GM23338 (cell line): ENCODE data around the gene CTNNA1.

Experiments used
- CREB1 ChIP-seq: fragments of 250-450 bp; sonication (Bioruptor Pico); IDR thresholded peaks from 2 replicates; pipeline ENCODE4 v1.5.0; 2020; ENCODE audit warnings: low read depth, mild to moderate bottlenecking, moderate library complexity
- EZH2 ChIP-seq: fragments of 200-600 bp; sonication (generic); IDR thresholded peaks from one replicate; pipeline ENCODE4 v1.8.0; 2017; ENCODE audit warnings: antibody characterized with exemption, mild to moderate bottlenecking, low read depth; ENCODE audit not compliant: unreplicated experiment
- EZH2phosphoT487 ChIP-seq: fragments of 200-600 bp; sonication (generic); IDR thresholded peaks from one replicate; pipeline ENCODE4 v1.8.1; 2018; ENCODE audit warnings: antibody characterized with exemption; ENCODE audit not compliant: unreplicated experiment
- POLR2AphosphoS5 ChIP-seq: IDR thresholded peaks from 2 replicates; pipeline ENCODE4 v1.6.1; 2016; ENCODE audit warnings: antibody characterized with exemption, low read depth
- ZNF114 ChIP-seq: fragments of 250-450 bp; sonication (Bioruptor Pico); IDR thresholded peaks from 2 replicates; pipeline ENCODE4 v1.5.0; 2020; ENCODE audit warnings: mild to moderate bottlenecking, moderate library complexity
- ZNF331 ChIP-seq: fragments of 250-450 bp; sonication (Bioruptor Pico); IDR thresholded peaks from 2 replicates; pipeline ENCODE4 v1.5.0; 2020; ENCODE audit warnings: low read depth, mild to moderate bottlenecking, moderate library complexity
- TF ChIP-seq, protein P1 (sequence below), 2 experiments: fragments of 200-600 bp in 1 of 2; sonication (generic) in 1 of 2; conservative IDR thresholded peaks; 2 replicates each; pipeline versions ENCODE4 v1.5.1 to v1.6.1; 2016 to 2017; ENCODE audit warnings: antibody characterized with exemption in 2 of 2, low read depth in 2 of 2, mild to moderate bottlenecking in 2 of 2, moderate library complexity in 1 of 2
- TF ChIP-seq, protein P2 (sequence below): IDR thresholded peaks from one replicate; pipeline ENCODE4 v1.6.1; 2018; ENCODE audit warnings: antibody characterized with exemption; ENCODE audit not compliant: unreplicated experiment
- TF ChIP-seq, protein P3 (sequence below): IDR thresholded peaks from 2 replicates; pipeline ENCODE4 v1.6.1; 2016; ENCODE audit warnings: antibody characterized with exemption

DNA sequence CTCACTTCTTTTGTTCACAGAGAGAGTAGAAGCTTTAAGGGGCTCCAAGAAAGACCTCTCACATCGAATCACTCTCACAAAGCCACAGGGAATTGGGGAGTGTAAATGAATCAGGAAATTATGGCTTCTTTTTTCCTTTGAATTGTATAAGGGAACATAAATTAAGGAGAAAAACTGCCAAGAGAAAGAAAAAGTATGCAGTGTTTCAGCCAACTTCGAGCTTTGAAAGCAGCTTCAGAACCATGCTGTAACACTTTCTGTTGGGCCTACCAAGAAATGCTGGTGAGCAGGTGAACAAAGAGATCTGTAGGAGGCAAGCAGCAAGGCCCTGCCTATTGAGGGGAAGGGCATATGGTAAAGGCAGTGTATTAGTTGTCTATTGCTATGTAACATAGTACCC is 33.4 kb upstream of the CTNNA1 start:
- TF ChIP-seq, protein P1, sequence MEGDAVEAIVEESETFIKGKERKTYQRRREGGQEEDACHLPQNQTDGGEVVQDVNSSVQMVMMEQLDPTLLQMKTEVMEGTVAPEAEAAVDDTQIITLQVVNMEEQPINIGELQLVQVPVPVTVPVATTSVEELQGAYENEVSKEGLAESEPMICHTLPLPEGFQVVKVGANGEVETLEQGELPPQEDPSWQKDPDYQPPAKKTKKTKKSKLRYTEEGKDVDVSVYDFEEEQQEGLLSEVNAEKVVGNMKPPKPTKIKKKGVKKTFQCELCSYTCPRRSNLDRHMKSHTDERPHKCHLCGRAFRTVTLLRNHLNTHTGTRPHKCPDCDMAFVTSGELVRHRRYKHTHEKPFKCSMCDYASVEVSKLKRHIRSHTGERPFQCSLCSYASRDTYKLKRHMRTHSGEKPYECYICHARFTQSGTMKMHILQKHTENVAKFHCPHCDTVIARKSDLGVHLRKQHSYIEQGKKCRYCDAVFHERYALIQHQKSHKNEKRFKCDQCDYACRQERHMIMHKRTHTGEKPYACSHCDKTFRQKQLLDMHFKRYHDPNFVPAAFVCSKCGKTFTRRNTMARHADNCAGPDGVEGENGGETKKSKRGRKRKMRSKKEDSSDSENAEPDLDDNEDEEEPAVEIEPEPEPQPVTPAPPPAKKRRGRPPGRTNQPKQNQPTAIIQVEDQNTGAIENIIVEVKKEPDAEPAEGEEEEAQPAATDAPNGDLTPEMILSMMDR (conservative IDR thresholded peaks at IDR 0.05; ENCODE audit: low read depth in 2 of 2): no peak
- TF ChIP-seq EZH2 (no peak), EZH2phosphoT487 (no peak), POLR2AphosphoS5 (no peak), CREB1 (CRISPR knock-in tag) (no peak), ZNF331 (CRISPR knock-in tag) (no peak), ZNF114 (CRISPR knock-in tag) (no peak)
- TF ChIP-seq, protein P2, sequence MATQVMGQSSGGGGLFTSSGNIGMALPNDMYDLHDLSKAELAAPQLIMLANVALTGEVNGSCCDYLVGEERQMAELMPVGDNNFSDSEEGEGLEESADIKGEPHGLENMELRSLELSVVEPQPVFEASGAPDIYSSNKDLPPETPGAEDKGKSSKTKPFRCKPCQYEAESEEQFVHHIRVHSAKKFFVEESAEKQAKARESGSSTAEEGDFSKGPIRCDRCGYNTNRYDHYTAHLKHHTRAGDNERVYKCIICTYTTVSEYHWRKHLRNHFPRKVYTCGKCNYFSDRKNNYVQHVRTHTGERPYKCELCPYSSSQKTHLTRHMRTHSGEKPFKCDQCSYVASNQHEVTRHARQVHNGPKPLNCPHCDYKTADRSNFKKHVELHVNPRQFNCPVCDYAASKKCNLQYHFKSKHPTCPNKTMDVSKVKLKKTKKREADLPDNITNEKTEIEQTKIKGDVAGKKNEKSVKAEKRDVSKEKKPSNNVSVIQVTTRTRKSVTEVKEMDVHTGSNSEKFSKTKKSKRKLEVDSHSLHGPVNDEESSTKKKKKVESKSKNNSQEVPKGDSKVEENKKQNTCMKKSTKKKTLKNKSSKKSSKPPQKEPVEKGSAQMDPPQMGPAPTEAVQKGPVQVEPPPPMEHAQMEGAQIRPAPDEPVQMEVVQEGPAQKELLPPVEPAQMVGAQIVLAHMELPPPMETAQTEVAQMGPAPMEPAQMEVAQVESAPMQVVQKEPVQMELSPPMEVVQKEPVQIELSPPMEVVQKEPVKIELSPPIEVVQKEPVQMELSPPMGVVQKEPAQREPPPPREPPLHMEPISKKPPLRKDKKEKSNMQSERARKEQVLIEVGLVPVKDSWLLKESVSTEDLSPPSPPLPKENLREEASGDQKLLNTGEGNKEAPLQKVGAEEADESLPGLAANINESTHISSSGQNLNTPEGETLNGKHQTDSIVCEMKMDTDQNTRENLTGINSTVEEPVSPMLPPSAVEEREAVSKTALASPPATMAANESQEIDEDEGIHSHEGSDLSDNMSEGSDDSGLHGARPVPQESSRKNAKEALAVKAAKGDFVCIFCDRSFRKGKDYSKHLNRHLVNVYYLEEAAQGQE: no peak
- TF ChIP-seq, protein P3, sequence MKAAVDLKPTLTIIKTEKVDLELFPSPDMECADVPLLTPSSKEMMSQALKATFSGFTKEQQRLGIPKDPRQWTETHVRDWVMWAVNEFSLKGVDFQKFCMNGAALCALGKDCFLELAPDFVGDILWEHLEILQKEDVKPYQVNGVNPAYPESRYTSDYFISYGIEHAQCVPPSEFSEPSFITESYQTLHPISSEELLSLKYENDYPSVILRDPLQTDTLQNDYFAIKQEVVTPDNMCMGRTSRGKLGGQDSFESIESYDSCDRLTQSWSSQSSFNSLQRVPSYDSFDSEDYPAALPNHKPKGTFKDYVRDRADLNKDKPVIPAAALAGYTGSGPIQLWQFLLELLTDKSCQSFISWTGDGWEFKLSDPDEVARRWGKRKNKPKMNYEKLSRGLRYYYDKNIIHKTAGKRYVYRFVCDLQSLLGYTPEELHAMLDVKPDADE: no peak
